Measurements from ENCODE around the gene SPOP.
"Not testable (repeated sequence)": the region's sequence is repeated elsewhere in the genome, so short reads cannot be mapped to it uniquely, and the experiment has no call there.

SPOP gene

GRCh38 chr17:49694847-49695697 is 17.2 kb upstream of the SPOP start:
- peak in 1 of 2 experiments; percentile 27 for DNase-seq

GRCh38 chr17:49692751-49693150 is 14.9 kb upstream of the SPOP start:
- DNase-seq: no peak

- DNase-seq: no peak
Measured at GRCh38 chr17:49691677-49692191, 13.8 kb upstream of the SPOP start.

GRCh38 chr17:49691086-49691676 is 13.3 kb upstream of the SPOP start:
- peak in 1 of 2 experiments; percentile 36 for DNase-seq

GRCh38 chr17:49690256-49690655 is 12.4 kb upstream of the SPOP start:
- peak in 1 of 2 experiments; percentile 8 for DNase-seq

GRCh38 chr17:49688848-49689247 is 11.0 kb upstream of the SPOP start:
- no peak for DNase-seq

GRCh38 chr17:49687878-49688491 is 10.1 kb upstream of the SPOP start:
- no peak for DNase-seq

- no peak for DNase-seq
Measured at GRCh38 chr17:49681106-49681979, 3.4 kb upstream of the SPOP start.

GRCh38 chr17:49680314-49680713 is 2.4 kb upstream of the SPOP start:
- peak in 1 of 2 experiments; percentile 63 for DNase-seq

GRCh38 chr17:49677134-49677932 is 564 bp downstream of the SPOP start:
- peak in 1 of 2 experiments; percentile 58 for DNase-seq

GRCh38 chr17:49676276-49676868 is 1.5 kb downstream of the SPOP start:
- DNase-seq: no peak

GRCh38 chr17:49674507-49674906 is 3.4 kb downstream of the SPOP start:
- DNase-seq: no peak

GRCh38 chr17:49673679-49674078 is 4.2 kb downstream of the SPOP start:
- not testable (repeated sequence) for DNase-seq

GRCh38 chr17:49670641-49671040 is 7.3 kb downstream of the SPOP start:
- DNase-seq: no peak

GRCh38 chr17:49670002-49670401 is 7.9 kb downstream of the SPOP start:
- no peak for DNase-seq

- no peak for DNase-seq
Measured at GRCh38 chr17:49667854-49668253, 10.0 kb downstream of the SPOP start.

GRCh38 chr17:49664706-49665211 is 13.1 kb downstream of the SPOP start:
- DNase-seq: no peak

- no peak for DNase-seq
Measured at GRCh38 chr17:49659661-49660382, 18.1 kb downstream of the SPOP start.

- DNase-seq: no peak
Measured at GRCh38 chr17:49656247-49656646, 21.6 kb downstream of the SPOP start.

GRCh38 chr17:49647256-49647585 is 30.7 kb downstream of the SPOP start:
- no peak for DNase-seq
